ENCODE measurements around the gene NCKAP5. TPM values are rescaled to one million over a fixed set of nuclear protein-coding genes. Genes with fewer than 3 reads are reported as not detected.

The NCKAP5 gene
- total and polyA plus RNA-seq, 10 donors: 0.39 to 6.0 (median 3.3) TPM

- no peaks in the 10 kb centered on the region for H3K36me3 ChIP-seq
- no peak overlapping the region for H3K4me3 ChIP-seq
- 82 to 89% (median 86%) methylated on average over 5 of the region's 5 CpGs for WGBS, 5 donors
- no peaks in the 10 kb centered on the region for H3K4me1 ChIP-seq
- DNase-seq: no peak
- intact Hi-C loops (cut with DNase I; ENCODE audit: low total_unique reads): no loop called here
- no peaks in the 10 kb centered on the region for H3K27me3 ChIP-seq (replicated peaks in 1 of 7)
- TF ChIP-seq CTCF (IDR thresholded peaks at IDR 0.05 in 8 of 11, conservative IDR thresholded peaks at IDR 0.05 in 3 of 11) (no peak), POLR2A (IDR thresholded peaks at IDR 0.05) (no peak), POLR2AphosphoS5 (IDR thresholded peaks at IDR 0.05) (no peak)
- no peak overlapping the region for H3K27ac ChIP-seq
- no peaks in the 10 kb centered on the region for H3K9me3 ChIP-seq
Measured at GRCh38 chr2:133447303-133447702, 121.0 kb downstream of the NCKAP5 start.

- H3K4me1 ChIP-seq: no peaks in the 10 kb centered on the region
- H3K9me3 ChIP-seq: no peaks in the 10 kb centered on the region
- no peaks in the 10 kb centered on the region for H3K27me3 ChIP-seq (replicated peaks in 1 of 7)
- DNase-seq: no peak
- H3K4me3 ChIP-seq: no peak overlapping the region
- no peak overlapping the region for H3K27ac ChIP-seq
- 32 to 50% (median 38%) methylated on average over 3 of the region's 3 CpGs for WGBS, 5 donors
- intact Hi-C loops (cut with DNase I; ENCODE audit: low total_unique reads): no loop called here
- H3K36me3 ChIP-seq: no peaks in the 10 kb centered on the region
- TF ChIP-seq POLR2AphosphoS5 (IDR thresholded peaks at IDR 0.05): no peak
- no peak for TF ChIP-seq CTCF (IDR thresholded peaks at IDR 0.05 in 8 of 11, conservative IDR thresholded peaks at IDR 0.05 in 3 of 11)
- no peak for TF ChIP-seq POLR2A (IDR thresholded peaks at IDR 0.05)
Measured at GRCh38 chr2:133444465-133444864, 123.8 kb downstream of the NCKAP5 start.

GRCh38 chr2:133442393-133442792 is 125.9 kb downstream of the NCKAP5 start:
- TF ChIP-seq POLR2AphosphoS5 (IDR thresholded peaks at IDR 0.05) (no peak), POLR2A (IDR thresholded peaks at IDR 0.05) (no peak), CTCF (IDR thresholded peaks at IDR 0.05 in 8 of 11, conservative IDR thresholded peaks at IDR 0.05 in 3 of 11) (no peak)
- H3K27me3 ChIP-seq (replicated peaks in 1 of 7): no peaks in the 10 kb centered on the region
- H3K4me3 ChIP-seq: no peak overlapping the region
- H3K4me1 ChIP-seq: no peaks in the 10 kb centered on the region
- no peaks in the 10 kb centered on the region for H3K36me3 ChIP-seq
- WGBS, 5 donors: 74 to 95% (median 82%) methylated on average over 2 of the region's 2 CpGs
- no peak for DNase-seq
- intact Hi-C loops (cut with DNase I; ENCODE audit: low total_unique reads): no loop called here
- H3K9me3 ChIP-seq: no peaks in the 10 kb centered on the region
- H3K27ac ChIP-seq: no peak overlapping the region

- DNase-seq: no peak
- Histone ChIP-seq H3K36me3 (no peaks in the 10 kb centered on the region), H3K9me3 (no peaks in the 10 kb centered on the region), H3K4me3 (no peak overlapping the region), H3K27me3 (replicated peaks in 1 of 7) (no peaks in the 10 kb centered on the region), H3K4me1 (no peaks in the 10 kb centered on the region), H3K27ac (no peak overlapping the region)
- intact Hi-C loops (cut with DNase I; ENCODE audit: low total_unique reads): no loop called here
- TF ChIP-seq POLR2A (IDR thresholded peaks at IDR 0.05) (no peak), POLR2AphosphoS5 (IDR thresholded peaks at IDR 0.05) (no peak), CTCF (IDR thresholded peaks at IDR 0.05 in 8 of 11, conservative IDR thresholded peaks at IDR 0.05 in 3 of 11) (no peak)
Measured at GRCh38 chr2:133439565-133439920, 128.7 kb downstream of the NCKAP5 start.

Data from spleen (tissue), 11 donors.